ENCODE data around the gene PALM.

GRCh38 chr19:718991-719512, 10.3 kb downstream of the PALM start:
- TF ChIP-seq CTCF (IDR thresholded peaks at IDR 0.05) (no peak), POLR2A (IDR thresholded peaks at IDR 0.05; ENCODE audit: low read depth) (no peak), POLR2AphosphoS5 (IDR thresholded peaks at IDR 0.05) (peak; percentile 49 to 54)
